B cell (primary cell): ENCODE measurements around the gene CTSG.

Experiments used
- EZH2 ChIP-seq: IDR thresholded peaks from 2 replicates; pipeline ENCODE4 v1.6.1; 2012; ENCODE audit warnings: borderline replicate concordance, low read depth, mild to moderate bottlenecking, moderate library complexity, low read length; ENCODE audit not compliant: insufficient read depth, poor library complexity, severe bottlenecking
- TF ChIP-seq, protein P1 (sequence below): fragments of 200-600 bp; IDR thresholded peaks from one replicate; pipeline ENCODE4 v1.8.0; 2022; ENCODE audit warnings: antibody characterized with exemption, mild to moderate bottlenecking

DNA sequence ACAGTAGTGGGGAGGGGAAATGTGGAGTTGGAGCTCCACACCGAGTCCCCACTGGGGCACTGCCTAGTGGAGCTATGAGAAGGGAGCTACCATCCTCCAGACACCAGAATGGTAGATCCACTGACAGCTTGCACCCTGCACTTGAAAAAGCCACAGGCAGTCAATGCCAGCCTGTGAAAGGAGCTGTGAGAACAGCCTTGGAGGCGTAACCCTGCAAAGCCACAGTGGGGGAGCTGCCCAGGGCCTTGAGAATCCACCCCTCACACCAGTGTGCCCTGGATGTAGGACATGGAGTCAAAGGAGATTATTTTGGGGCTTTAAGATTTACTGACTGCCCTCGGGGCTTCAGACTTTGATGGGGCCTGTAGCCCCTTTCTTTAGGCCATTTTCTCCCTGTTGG is 12.5 kb downstream of the CTSG start:
- TF ChIP-seq, protein P1, sequence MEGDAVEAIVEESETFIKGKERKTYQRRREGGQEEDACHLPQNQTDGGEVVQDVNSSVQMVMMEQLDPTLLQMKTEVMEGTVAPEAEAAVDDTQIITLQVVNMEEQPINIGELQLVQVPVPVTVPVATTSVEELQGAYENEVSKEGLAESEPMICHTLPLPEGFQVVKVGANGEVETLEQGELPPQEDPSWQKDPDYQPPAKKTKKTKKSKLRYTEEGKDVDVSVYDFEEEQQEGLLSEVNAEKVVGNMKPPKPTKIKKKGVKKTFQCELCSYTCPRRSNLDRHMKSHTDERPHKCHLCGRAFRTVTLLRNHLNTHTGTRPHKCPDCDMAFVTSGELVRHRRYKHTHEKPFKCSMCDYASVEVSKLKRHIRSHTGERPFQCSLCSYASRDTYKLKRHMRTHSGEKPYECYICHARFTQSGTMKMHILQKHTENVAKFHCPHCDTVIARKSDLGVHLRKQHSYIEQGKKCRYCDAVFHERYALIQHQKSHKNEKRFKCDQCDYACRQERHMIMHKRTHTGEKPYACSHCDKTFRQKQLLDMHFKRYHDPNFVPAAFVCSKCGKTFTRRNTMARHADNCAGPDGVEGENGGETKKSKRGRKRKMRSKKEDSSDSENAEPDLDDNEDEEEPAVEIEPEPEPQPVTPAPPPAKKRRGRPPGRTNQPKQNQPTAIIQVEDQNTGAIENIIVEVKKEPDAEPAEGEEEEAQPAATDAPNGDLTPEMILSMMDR: no peak
- no peak for TF ChIP-seq EZH2
